Natural killer cell (primary cell): Measurements from ENCODE around the gene TRHDE. TPM values are rescaled to one million over a fixed set of nuclear protein-coding genes. Genes with fewer than 3 reads are reported as not detected.

Experiments used
- ATAC-seq, 3 donors: fragments of 150-1000 bp in 2 of 3; fragments of 200-7000 bp in 1 of 3; cut with Tn5 transposase; 1 replicate in 1 of 3; 2 replicates in 2 of 3; pipeline ENCODE4 v1.10.0; 2021; ENCODE audit warnings: mild to moderate bottlenecking in 2 of 3, moderate library complexity in 2 of 3
- DNase-seq, 2 donors: peaks; one replicate each; pipeline versions ENCODE4 v3.0.0 to v3.0.0-alpha.2; 2013 to 2021; ENCODE audit warnings: mixed read lengths in 1 of 2
- H3K27ac ChIP-seq: one replicate; pipeline ENCODE4 v1.5.1; 2013; ENCODE audit warnings: mild to moderate bottlenecking, low read length
- H3K27me3 ChIP-seq: one replicate; pipeline ENCODE4 v1.6.1; 2013; ENCODE audit warnings: low read length; ENCODE audit not compliant: control insufficient read depth, insufficient read depth
- H3K36me3 ChIP-seq: one replicate; pipeline ENCODE4 v1.6.1; 2013; ENCODE audit warnings: low read length; ENCODE audit not compliant: control insufficient read depth, insufficient read depth
- H3K4me1 ChIP-seq: one replicate; pipeline ENCODE4 v1.6.1; 2013; ENCODE audit warnings: low read length; ENCODE audit not compliant: control insufficient read depth, insufficient read depth
- H3K4me3 ChIP-seq: one replicate; pipeline ENCODE4 v1.5.1; 2013; ENCODE audit warnings: low read length
- H3K9me3 ChIP-seq: one replicate; pipeline ENCODE4 v1.6.1; 2013; ENCODE audit warnings: low read length; ENCODE audit not compliant: control insufficient read depth, insufficient read depth
- H3K27ac Mint-ChIP-seq, 2 donors: one replicate each; pipeline ENCODE4 v1.8.0; 2022; ENCODE audit warnings: mild to moderate bottlenecking in 2 of 2, mixed read lengths in 2 of 2, moderate library complexity in 1 of 2
- H3K27me3 Mint-ChIP-seq, 2 donors: one replicate each; pipeline ENCODE4 v1.8.0; 2022; ENCODE audit warnings: low read depth in 2 of 2, mixed read lengths in 2 of 2
- H3K36me3 Mint-ChIP-seq: one replicate; pipeline ENCODE4 v1.8.0; 2022; ENCODE audit warnings: mixed read lengths
- H3K4me1 Mint-ChIP-seq, 2 donors: one replicate each; pipeline ENCODE4 v1.8.0; 2022; ENCODE audit warnings: mixed read lengths in 2 of 2
- H3K4me3 Mint-ChIP-seq: one replicate; pipeline ENCODE4 v1.8.0; 2022; ENCODE audit warnings: mild to moderate bottlenecking, moderate library complexity, mixed read lengths
- H3K9me3 Mint-ChIP-seq, 2 donors: one replicate each; pipeline ENCODE4 v1.8.0; 2022; ENCODE audit warnings: mixed read lengths in 2 of 2
- WGBS: methylation state at CpG from one replicate; pipeline ENCODE4 v1.1.7; 2013; ENCODE audit warnings: missing lambda C conversion rate; ENCODE audit not compliant: insufficient coverage; 5-methylcytosine and 5-hydroxymethylcytosine counted together
- intact Hi-C: fragments of 100-400 bp; cut with micrococcal nuclease; formaldehyde crosslinking; loops from one replicate; pipeline ENCODE4 v1.14.2; 2022
- total RNA-seq, 4 donors: library from RNA; stranded (reverse); fragments of 120-200 nt in 1 of 4; gene quantifications; one replicate each; pipeline versions ENCODE4 v1.2.3 to v1.2.4, GENCODE V29; 2013 to 2022
- TF ChIP-seq, protein P1 (sequence below): fragments of 200-600 bp; IDR thresholded peaks from one replicate; pipeline ENCODE4 v1.8.0; 2022; ENCODE audit warnings: antibody characterized with exemption

TRHDE gene
- total RNA-seq, 3 donors from 2014 or later (not counting 1 experiment from before 2014, with no cell fraction given) = 0.33 TPM; not detected in 2

DNA sequence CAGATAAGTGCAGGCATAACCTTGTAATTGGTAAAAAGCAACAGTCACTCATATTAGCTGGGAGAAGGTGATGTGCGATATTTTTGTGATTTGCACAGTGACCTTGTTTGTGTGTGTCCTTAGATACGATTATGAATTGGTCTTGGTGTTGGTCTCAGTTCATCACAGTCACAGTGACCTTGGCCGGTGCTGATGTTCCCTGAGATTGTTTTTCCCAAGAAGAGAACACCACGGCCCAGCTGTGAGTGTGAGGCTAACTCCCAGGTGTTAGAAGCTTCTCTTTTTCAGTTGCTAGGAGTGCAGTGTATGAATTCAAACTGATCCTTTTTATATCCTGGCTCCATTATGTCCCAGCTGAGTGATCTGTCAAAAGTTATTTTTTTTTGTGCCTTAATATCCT is 46.2 kb downstream of the TRHDE start:
- no peak for DNase-seq
- TF ChIP-seq, protein P1, sequence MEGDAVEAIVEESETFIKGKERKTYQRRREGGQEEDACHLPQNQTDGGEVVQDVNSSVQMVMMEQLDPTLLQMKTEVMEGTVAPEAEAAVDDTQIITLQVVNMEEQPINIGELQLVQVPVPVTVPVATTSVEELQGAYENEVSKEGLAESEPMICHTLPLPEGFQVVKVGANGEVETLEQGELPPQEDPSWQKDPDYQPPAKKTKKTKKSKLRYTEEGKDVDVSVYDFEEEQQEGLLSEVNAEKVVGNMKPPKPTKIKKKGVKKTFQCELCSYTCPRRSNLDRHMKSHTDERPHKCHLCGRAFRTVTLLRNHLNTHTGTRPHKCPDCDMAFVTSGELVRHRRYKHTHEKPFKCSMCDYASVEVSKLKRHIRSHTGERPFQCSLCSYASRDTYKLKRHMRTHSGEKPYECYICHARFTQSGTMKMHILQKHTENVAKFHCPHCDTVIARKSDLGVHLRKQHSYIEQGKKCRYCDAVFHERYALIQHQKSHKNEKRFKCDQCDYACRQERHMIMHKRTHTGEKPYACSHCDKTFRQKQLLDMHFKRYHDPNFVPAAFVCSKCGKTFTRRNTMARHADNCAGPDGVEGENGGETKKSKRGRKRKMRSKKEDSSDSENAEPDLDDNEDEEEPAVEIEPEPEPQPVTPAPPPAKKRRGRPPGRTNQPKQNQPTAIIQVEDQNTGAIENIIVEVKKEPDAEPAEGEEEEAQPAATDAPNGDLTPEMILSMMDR = no peak
- peaks cover 4 to 13% of the 10 kb centered on the region in 2 donors for H3K9me3 Mint-ChIP-seq
- Histone ChIP-seq H3K36me3 (no peaks in the 10 kb centered on the region), H3K4me3 (no peak overlapping the region), H3K27me3 (no peaks in the 10 kb centered on the region), H3K27ac (no peak overlapping the region), H3K4me1 (no peaks in the 10 kb centered on the region), H3K9me3 (no peaks in the 10 kb centered on the region)
- H3K4me1 Mint-ChIP-seq = no peaks in the 10 kb centered on the region
- H3K4me3 Mint-ChIP-seq = no peak overlapping the region
- intact Hi-C loops = no loop called here
- no peak for ATAC-seq
- H3K36me3 Mint-ChIP-seq = no peaks in the 10 kb centered on the region
- no peak overlapping the region for H3K27ac Mint-ChIP-seq
- no peaks in the 10 kb centered on the region for H3K27me3 Mint-ChIP-seq
- 90% methylated on average over 4 of the region's 4 CpGs for WGBS

DNA sequence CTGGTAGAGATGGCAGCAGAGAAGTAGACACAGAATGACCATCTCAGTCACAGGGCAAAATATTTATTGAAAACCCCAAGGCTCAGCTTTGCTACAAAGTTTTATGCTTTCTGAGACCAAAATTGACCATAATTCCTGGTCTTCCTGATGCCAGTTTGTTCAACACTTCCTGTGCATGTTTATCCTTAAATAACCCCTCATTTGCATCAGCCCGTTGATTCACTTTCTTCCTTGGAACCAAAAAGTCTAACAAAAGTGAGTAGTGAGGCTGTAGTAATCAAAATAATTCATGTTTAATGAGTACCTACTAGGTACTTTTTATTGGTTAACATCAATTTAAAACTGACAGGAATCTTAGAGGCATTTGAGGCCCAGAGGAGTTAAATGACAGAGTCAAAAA is 51.7 kb downstream of the TRHDE start:
- Histone ChIP-seq H3K27me3 (no peaks in the 10 kb centered on the region), H3K4me3 (no peak overlapping the region), H3K36me3 (no peaks in the 10 kb centered on the region), H3K4me1 (no peaks in the 10 kb centered on the region), H3K27ac (no peak overlapping the region), H3K9me3 (no peaks in the 10 kb centered on the region)
- WGBS = no CpG with 5 or more reads among the region's 1 CpG
- TF ChIP-seq, protein P1 = no peak
- H3K36me3 Mint-ChIP-seq = no peaks in the 10 kb centered on the region
- intact Hi-C loops = no loop called here
- H3K4me3 Mint-ChIP-seq = no peak overlapping the region
- no peaks in the 10 kb centered on the region for H3K27me3 Mint-ChIP-seq
- no peaks in the 10 kb centered on the region for H3K4me1 Mint-ChIP-seq
- ATAC-seq = no peak
- DNase-seq = no peak
- H3K9me3 Mint-ChIP-seq = peaks cover 3% of the 10 kb centered on the region in 2 donors
- no peak overlapping the region for H3K27ac Mint-ChIP-seq

DNA sequence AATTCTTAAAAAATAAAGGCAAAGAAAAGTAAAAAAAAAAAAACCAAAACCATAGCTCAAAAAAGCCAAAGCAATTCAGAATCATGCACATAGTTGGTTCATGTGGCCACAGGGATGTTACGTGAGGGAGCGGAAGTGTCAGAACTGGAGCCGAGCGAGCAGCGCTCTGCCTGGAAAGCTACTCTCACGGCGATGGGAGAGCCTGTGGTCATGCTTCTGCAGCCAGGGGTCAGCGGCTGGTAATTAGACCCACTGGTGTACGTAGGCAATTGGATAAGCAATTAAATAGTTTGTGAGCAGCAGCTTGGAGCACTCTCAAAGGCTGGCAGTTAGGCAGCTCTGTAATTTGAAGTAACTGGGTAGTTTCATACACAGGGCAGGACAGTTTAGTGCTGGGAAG is 58.1 kb downstream of the TRHDE start:
- ATAC-seq (no peak), DNase-seq (no peak)
- TF ChIP-seq, protein P1 = no peak
- WGBS = 83% methylated on average over 9 of the region's 9 CpGs
- intact Hi-C loops = no loop called here
- Mint-ChIP-seq H3K36me3 (no peaks in the 10 kb centered on the region), H3K27ac (no peak overlapping the region), H3K4me1 (no peaks in the 10 kb centered on the region), H3K27me3 (no peaks in the 10 kb centered on the region), H3K4me3 (no peak overlapping the region), H3K9me3 (peaks cover 3% of the 10 kb centered on the region in 2 donors)
- Histone ChIP-seq H3K27me3 (no peaks in the 10 kb centered on the region), H3K36me3 (no peaks in the 10 kb centered on the region), H3K4me1 (no peaks in the 10 kb centered on the region), H3K27ac (no peak overlapping the region), H3K4me3 (no peak overlapping the region), H3K9me3 (no peaks in the 10 kb centered on the region)

DNA sequence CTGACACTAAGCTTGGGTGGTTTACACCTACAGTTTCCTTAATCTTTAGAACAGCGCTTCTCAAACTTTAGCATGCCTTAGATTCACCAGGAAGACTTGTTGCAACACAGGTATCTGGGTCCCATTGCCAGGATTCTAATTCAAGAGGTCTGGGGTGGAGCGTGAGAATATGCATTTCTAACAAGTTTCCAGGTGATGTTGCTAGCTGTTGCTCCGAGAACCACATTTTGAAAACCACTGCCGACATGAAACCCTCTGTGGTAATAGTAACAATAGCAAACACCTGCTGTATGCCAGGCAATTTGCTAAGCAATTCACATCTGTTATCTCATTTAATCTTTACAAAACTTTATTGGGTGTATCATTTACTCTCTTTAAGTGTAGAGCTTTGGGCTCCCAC is 58.6 kb downstream of the TRHDE start:
- H3K27ac Mint-ChIP-seq = no peak overlapping the region
- H3K4me1 ChIP-seq = no peaks in the 10 kb centered on the region
- H3K27me3 Mint-ChIP-seq = no peaks in the 10 kb centered on the region
- no peak overlapping the region for H3K4me3 ChIP-seq
- WGBS = 94% methylated on average over 4 of the region's 4 CpGs
- TF ChIP-seq, protein P1 = no peak
- ATAC-seq = no peak
- H3K36me3 ChIP-seq = no peaks in the 10 kb centered on the region
- H3K9me3 Mint-ChIP-seq = peaks cover 3% of the 10 kb centered on the region in 2 donors
- no peaks in the 10 kb centered on the region for H3K36me3 Mint-ChIP-seq
- no peak overlapping the region for H3K4me3 Mint-ChIP-seq
- no peak overlapping the region for H3K27ac ChIP-seq
- intact Hi-C loops = no loop called here
- H3K9me3 ChIP-seq = no peaks in the 10 kb centered on the region
- no peaks in the 10 kb centered on the region for H3K4me1 Mint-ChIP-seq
- no peaks in the 10 kb centered on the region for H3K27me3 ChIP-seq
- no peak for DNase-seq
